GM12878 (cell line): Measurements from ENCODE around the gene CTNNA1. TPM values are rescaled to one million over a fixed set of nuclear protein-coding genes. Genes with fewer than 3 reads are reported as not detected.
A peak's percentile ranks its signal among the peaks of the same experiment; 100 is the strongest.

Source experiments
- ATAC-seq: fragments of 200-7000 bp; cut with Tn5 transposase; 3 replicates; pipeline ENCODE4 v1.9.1; 2020; ENCODE audit warnings: mild to moderate bottlenecking, moderate library complexity
- Bru-seq: library from RNA; stranded (reverse); fragments of 400-500 nt; gene quantifications from one replicate; lab custom pipeline; 2021; lab: Mats Ljungman, UMichigan
- BruChase-seq, 2 experiments: library from RNA; stranded (reverse); fragments of 400-500 nt; gene quantifications; one replicate each; lab custom pipeline; 2021; lab: Mats Ljungman, UMichigan
- BruUV-seq: library from RNA; stranded (reverse); fragments of 400-500 nt; replicated peaks from 2 replicates; lab custom pipeline; 2021; lab: Mats Ljungman, UMichigan
- CTCF ChIA-PET: fragments of 300-600 bp; sonication (Branson Sonifier 250); formaldehyde crosslinking; extraction: SDS; loops from one replicate; lab custom pipeline; 2021; ENCODE audit warnings: inconsistent platforms; lab: Yijun Ruan, JAX
- POLR2A ChIA-PET: fragments of 350-600 bp; formaldehyde crosslinking; extraction: SDS; loops from one replicate; lab custom pipeline; 2021; ENCODE audit warnings: inconsistent platforms; lab: Charles Lee
- RAD21 ChIA-PET: fragments of 300-600 bp; sonication (Branson Sonifier 250); formaldehyde crosslinking; loops from one replicate; lab custom pipeline; 2023; ENCODE audit warnings: antibody characterized with exemption; ENCODE audit not compliant: unreplicated experiment; lab: Charles Lee
- SMC1A ChIA-PET: fragments of 300-600 bp; sonication (Branson Sonifier 250); formaldehyde crosslinking; loops from one replicate; lab custom pipeline; 2023; ENCODE audit not compliant: unreplicated experiment, uncharacterized antibody; lab: Charles Lee
- DNase-seq: peaks from one replicate; pipeline ENCODE4 v3.0.0-alpha.2; 2011; ENCODE audit warnings: low read depth, low spot score
- FAIRE-seq: peaks from 3 replicates; lab custom pipeline; 2011; peaks lifted over from hg19 to GRCh38; lab: Jason Lieb, UNC
- H2AFZ ChIP-seq: 2 replicates; pipeline ENCODE4 v1.6.0; 2011; ENCODE audit warnings: low read depth, low read length, control low read depth; ENCODE audit not compliant: control insufficient read depth
- H3K27ac ChIP-seq: 2 replicates; pipeline ENCODE4 v1.5.1; 2011; ENCODE audit warnings: control low read depth; ENCODE audit not compliant: control insufficient read depth, insufficient read depth
- H3K27me3 ChIP-seq, 2 experiments: replicated peaks in 1 of 2; 2 replicates each; pipeline versions ENCODE4 v1.6.0 to v1.6.1; 2011; ENCODE audit warnings: low read length in 1 of 2; ENCODE audit not compliant: control insufficient read depth in 2 of 2, insufficient read depth in 2 of 2
- H3K36me3 ChIP-seq, 2 experiments: 2 replicates each; pipeline ENCODE4 v1.5.1; 2011; ENCODE audit warnings: low read length in 1 of 2; ENCODE audit not compliant: control insufficient read depth in 2 of 2, insufficient read depth in 2 of 2
- H3K4me1 ChIP-seq: 2 replicates; pipeline ENCODE4 v1.6.1; 2011; ENCODE audit warnings: mild to moderate bottlenecking, low read length, moderate library complexity, mixed read lengths; ENCODE audit not compliant: control insufficient read depth, insufficient read depth
- H3K4me2 ChIP-seq: 2 replicates; pipeline ENCODE4 v1.6.0; 2011; ENCODE audit warnings: control low read depth; ENCODE audit not compliant: control insufficient read depth, insufficient read depth
- H3K4me3 ChIP-seq: fragments of 200-600 bp; sonication (generic); 2 replicates; pipeline ENCODE4 v1.5.1; 2016
- H3K79me2 ChIP-seq: 2 replicates; pipeline ENCODE4 v1.6.0; 2011; ENCODE audit warnings: low read length; ENCODE audit not compliant: control insufficient read depth, insufficient read depth
- H3K9ac ChIP-seq: 2 replicates; pipeline ENCODE4 v1.8.0; 2011; ENCODE audit warnings: low read length, control low read depth, mixed read lengths; ENCODE audit not compliant: control insufficient read depth, insufficient read depth
- H3K9me3 ChIP-seq: replicated peaks from 3 replicates; pipeline ENCODE4 v1.5.1; 2011; ENCODE audit warnings: mild to moderate bottlenecking, low read length; ENCODE audit not compliant: control insufficient read depth, insufficient read depth
- H4K20me1 ChIP-seq: 2 replicates; pipeline ENCODE4 v1.6.0; 2011; ENCODE audit not compliant: control insufficient read depth, insufficient read depth
- GATAD2B ChIP-seq: fragments of 450-650 bp; conservative IDR thresholded peaks from 2 replicates; pipeline ENCODE4 v1.6.1; 2017; ENCODE audit warnings: low read depth, mild to moderate bottlenecking, moderate library complexity
- KDM1A ChIP-seq: fragments of 200-600 bp; sonication (generic); IDR thresholded peaks from 2 replicates; pipeline ENCODE4 v1.6.1; 2016; ENCODE audit warnings: borderline replicate concordance
- PAX8 ChIP-seq: fragments of 450-650 bp; IDR thresholded peaks from 2 replicates; pipeline ENCODE4 v1.6.1; 2017; ENCODE audit warnings: mild to moderate bottlenecking, moderate library complexity
- RAD51 ChIP-seq: fragments of 450-650 bp; IDR thresholded peaks from 2 replicates; pipeline ENCODE4 v1.6.1; 2016; ENCODE audit warnings: moderate library complexity, mild to moderate bottlenecking, inconsistent platforms
- RUNX3 ChIP-seq: IDR thresholded peaks from 2 replicates; pipeline ENCODE4 v1.6.1; 2012; ENCODE audit warnings: low read length, inconsistent platforms
- ZNF384 ChIP-seq: IDR thresholded peaks from 2 replicates; pipeline ENCODE4 v1.6.1; 2012; ENCODE audit warnings: low read depth, mild to moderate bottlenecking, low read length, improper control_type of control experiment, borderline replicate concordance
- WGBS: methylation state at CpG from one replicate; pipeline ENCODE4 v1.1.6; 2016; ENCODE audit warnings: low lambda C conversion rate; ENCODE audit not compliant: insufficient replicate concordance, insufficient coverage; ENCODE audit errors: missing lambda C conversion rate; 5-methylcytosine and 5-hydroxymethylcytosine counted together
- in situ Hi-C: fragments of 300-500 bp; cut with MboI; formaldehyde crosslinking; loops from 9 replicates; pipeline ENCODE4 v1.14.3; 2018; ENCODE audit warnings: mixed read lengths
- intact Hi-C: fragments of 100-400 bp; cut with micrococcal nuclease; formaldehyde crosslinking; loops from one replicate; pipeline ENCODE4 v1.14.2; 2022; ENCODE audit not compliant: unreplicated experiment
- long read RNA-seq, 2 experiments: library from polyadenylated mRNA; unstranded; transcript quantifications; one replicate each; pipeline ENCODE4 v2.0.0, GENCODE V29; 2019 to 2020
- polyA minus RNA-seq, 3 experiments: library from RNA; depleted of rRNA, polyadenylated mRNA; stranded (reverse); fragments of >200 nt; gene quantifications; 2 replicates each; pipeline ENCODE4 v1.2.3, GENCODE V29; 2011
- polyA plus RNA-seq, 11 experiments: library from polyadenylated mRNA; depleted of rRNA in 4 of 11; unstranded in 6 of 11; stranded (reverse) in 5 of 11; fragments of >200 nt; fragmentation: Nextera tagmentation in 4 of 11; fragmentation: Illumina TruSeq in 1 of 11; extraction: Ambion mirVana in 4 of 11; extraction: Trizol in 1 of 11; gene quantifications; 1 replicate in 1 of 11; 2 replicates in 10 of 11; pipeline versions ENCODE4 v1.2.1 to v1.2.3, GENCODE V29; 2011 to 2016; ENCODE audit warnings: inconsistent platforms in 2 of 11, missing spikeins in 2 of 11, low read depth in 1 of 11
- total RNA-seq, 4 experiments: library from RNA; depleted of rRNA in 3 of 4; stranded (reverse); fragments of >200 nt in 3 of 4; fragmentation: Illumina TruSeq in 1 of 4; extraction: Trizol in 1 of 4; gene quantifications; 2 replicates each; pipeline versions ENCODE4 v1.2.1 to v1.2.3, GENCODE V29; 2013 to 2021
- TF ChIP-seq, protein P1 (sequence below): IDR thresholded peaks from 2 replicates; pipeline ENCODE4 v1.6.1; 2012; ENCODE audit warnings: mild to moderate bottlenecking, low read depth, low read length
- TF ChIP-seq, protein P2 (sequence below): fragments of 450-650 bp; IDR thresholded peaks from 2 replicates; pipeline ENCODE4 v1.6.1; 2016; ENCODE audit warnings: mild to moderate bottlenecking

CTNNA1 gene, protein sequence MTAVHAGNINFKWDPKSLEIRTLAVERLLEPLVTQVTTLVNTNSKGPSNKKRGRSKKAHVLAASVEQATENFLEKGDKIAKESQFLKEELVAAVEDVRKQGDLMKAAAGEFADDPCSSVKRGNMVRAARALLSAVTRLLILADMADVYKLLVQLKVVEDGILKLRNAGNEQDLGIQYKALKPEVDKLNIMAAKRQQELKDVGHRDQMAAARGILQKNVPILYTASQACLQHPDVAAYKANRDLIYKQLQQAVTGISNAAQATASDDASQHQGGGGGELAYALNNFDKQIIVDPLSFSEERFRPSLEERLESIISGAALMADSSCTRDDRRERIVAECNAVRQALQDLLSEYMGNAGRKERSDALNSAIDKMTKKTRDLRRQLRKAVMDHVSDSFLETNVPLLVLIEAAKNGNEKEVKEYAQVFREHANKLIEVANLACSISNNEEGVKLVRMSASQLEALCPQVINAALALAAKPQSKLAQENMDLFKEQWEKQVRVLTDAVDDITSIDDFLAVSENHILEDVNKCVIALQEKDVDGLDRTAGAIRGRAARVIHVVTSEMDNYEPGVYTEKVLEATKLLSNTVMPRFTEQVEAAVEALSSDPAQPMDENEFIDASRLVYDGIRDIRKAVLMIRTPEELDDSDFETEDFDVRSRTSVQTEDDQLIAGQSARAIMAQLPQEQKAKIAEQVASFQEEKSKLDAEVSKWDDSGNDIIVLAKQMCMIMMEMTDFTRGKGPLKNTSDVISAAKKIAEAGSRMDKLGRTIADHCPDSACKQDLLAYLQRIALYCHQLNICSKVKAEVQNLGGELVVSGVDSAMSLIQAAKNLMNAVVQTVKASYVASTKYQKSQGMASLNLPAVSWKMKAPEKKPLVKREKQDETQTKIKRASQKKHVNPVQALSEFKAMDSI
- 151 and 155 TPM in 2 replicates for total RNA-seq (2013; cell fraction: nucleolus; rRNA removed)
- 91.5 and 101 TPM in 2 replicates for total RNA-seq (2014; rRNA removed)
- total RNA-seq (2014; rRNA removed; fragmentation: Illumina TruSeq; extraction: Trizol), result 84.9 and 85.4 TPM in 2 replicates
- total RNA-seq (2021), result 104 and 109 TPM in 2 replicates
- polyA plus RNA-seq (2011; ENCODE audit: low read depth), result 35.5 TPM
- 24.5 and 32.6 TPM in 2 replicates for polyA plus RNA-seq (2011; rRNA removed)
- polyA plus RNA-seq (2011; cell fraction: cytosol; rRNA removed), result 50.4 and 52.3 TPM in 2 replicates
- 46.6 and 67.1 TPM in 2 replicates for polyA plus RNA-seq (2011; cell fraction: nucleus; rRNA removed)
- polyA plus RNA-seq (2012), result 53.1 and 54.1 TPM in 2 replicates
- 85.3 and 88.3 TPM in 2 replicates for polyA plus RNA-seq (2014; fragmentation: Illumina TruSeq; extraction: Trizol)
- 10 to 100 TPM; 48.7 to 53.3 TPM for polyA plus RNA-seq (2014; fragmentation: Nextera tagmentation; extraction: Ambion mirVana)
- 62.1 and 65.5 TPM in 2 replicates for polyA plus RNA-seq (2014; rRNA removed)
- 10 to 100 TPM; 47.5 to 47.8 TPM for polyA plus RNA-seq (2016; fragmentation: Nextera tagmentation; extraction: Ambion mirVana)
- polyA minus RNA-seq (2011; rRNA and poly(A)+ RNA removed), result 41.9 and 53.4 TPM in 2 replicates
- 46.5 and 59.8 TPM in 2 replicates for polyA minus RNA-seq (2011; cell fraction: cytosol; rRNA and poly(A)+ RNA removed)
- 19.9 and 35.6 TPM in 2 replicates for polyA minus RNA-seq (2011; cell fraction: nucleus; rRNA and poly(A)+ RNA removed)
- percentile 76 among the genes with signal in this experiment for Bru-seq, nascent RNA
- percentile 79 among the genes with signal in this experiment for BruChase-seq, experiment 1, labeled RNA remaining after a 6-hour chase
- percentile 75 among the genes with signal in this experiment for BruChase-seq, experiment 2, labeled RNA remaining after a 2-hour chase
- long read RNA-seq, experiment 1, transcript CTNNA1-201 (18 exons, 3,756 nt), result major isoform, 28 of 36 reads
- long read RNA-seq, experiment 1, partial matches to known transcripts, result 8 of 36 reads
- long read RNA-seq, experiment 1, other reads (novel, unspliced or antisense), result 0 of 36 reads
- long read RNA-seq, experiment 2, transcript CTNNA1-201 (18 exons, 3,756 nt), result major isoform, 176 of 275 reads
- long read RNA-seq, experiment 2, partial matches to known transcripts, result 80 of 275 reads
- long read RNA-seq, experiment 2, other reads (novel, unspliced or antisense), result 13 of 275 reads

DNA sequence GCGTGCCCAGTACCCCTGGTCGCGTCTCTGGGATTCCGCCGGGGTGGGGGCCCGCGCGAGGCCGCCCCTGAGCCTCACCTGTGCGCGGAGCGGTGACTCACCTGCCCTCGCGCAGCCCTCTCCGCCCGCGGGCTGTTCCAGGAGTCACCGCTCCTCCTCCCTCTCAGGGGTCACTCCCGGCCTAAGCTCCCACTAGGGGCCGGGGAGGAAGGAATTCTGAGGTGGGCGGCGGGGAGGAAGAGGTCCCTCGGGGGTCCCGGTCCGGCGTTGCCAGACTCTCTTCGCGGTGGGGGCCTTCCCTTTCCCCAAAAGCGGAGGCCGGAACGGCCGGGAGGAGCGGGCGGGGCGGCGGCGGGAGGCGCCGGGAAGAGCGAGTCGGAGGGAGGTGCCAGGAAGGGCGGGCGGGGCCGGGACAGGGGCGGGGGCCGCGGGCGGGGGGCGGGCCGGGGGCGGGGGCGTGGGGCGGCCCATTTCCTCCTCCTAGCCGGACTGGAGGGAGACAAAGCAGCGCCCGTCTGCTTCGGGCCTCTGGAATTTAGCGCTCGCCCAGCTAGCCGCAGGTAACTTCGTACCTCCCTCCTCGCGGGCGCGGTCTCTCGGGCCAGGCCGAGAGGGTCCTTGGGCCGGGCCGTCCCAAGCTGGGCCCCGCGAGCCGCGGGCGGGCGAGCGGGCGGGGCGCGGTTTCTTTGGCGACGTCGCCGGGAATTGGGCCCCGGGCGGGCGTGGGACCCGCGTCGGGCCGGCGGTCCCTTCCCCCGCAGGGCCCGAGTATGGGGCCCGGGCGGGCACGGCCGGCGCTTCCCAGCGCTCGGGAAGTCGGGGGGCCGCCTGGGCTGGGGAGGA, at the start of gene CTNNA1:
Gene CTNNA1 (plus strand): TSS at position 475 of the 843 bp plus-strand sequence. CDS start 28,500 bp downstream, outside the sequence.
- Histone ChIP-seq H3K9me3 (no peaks in the 10 kb centered on the region; the same call in 1 of the 3 replicates), H3K4me2 (peak within 1 kb of the TSS; percentile 78), H3K27ac (peak within 1 kb of the TSS; percentile 67), H4K20me1 (no peaks in the 10 kb centered on the region), H3K27me3 (no peaks in the 10 kb centered on the region; a peak in 1 of 4 replicates), H2AFZ (peak within 1 kb of the TSS; percentile 86), H3K4me3 (peak within 1 kb of the TSS; percentile 97), H3K79me2 (peaks cover 37% of the 10 kb centered on the region), H3K4me1 (peaks cover 8% of the 10 kb centered on the region; the same call in 1 of the 2 replicates), H3K36me3 (no peaks in the 10 kb centered on the region), H3K9ac (peak within 1 kb of the TSS; percentile 79)
- in situ Hi-C loops (no loop called here), intact Hi-C loops (no loop called here)
- ATAC-seq, result peak; percentile 68
- no peak for DNase-seq
- BruUV-seq, result no TSS peak
- ChIA-PET SMC1A (interaction anchor here (1.5 kb wide), 1 partner anchor 10 kb away, joined by 4 read pairs; no protein-coding TSS in a partner anchor), CTCF (interaction anchor here (0.6 to 1.1 kb wide), 2 partner anchors 20 to 37 kb away, joined by 3 read pairs; no protein-coding TSS in a partner anchor), RAD21 (interaction anchor here (0.6 kb wide), 1 partner anchor 1074 kb away, joined by 3 read pairs; no protein-coding TSS in a partner anchor), POLR2A (interaction anchor here (0.6 to 1.5 kb wide), 3 partner anchors 18 to 307 kb away, joined by 3 to 7 read pairs (median 4); no protein-coding TSS in a partner anchor)
- FAIRE-seq, result no peak
- WGBS, result 0% methylated on average over 16 of the region's 102 CpGs
- TF ChIP-seq RUNX3 (no peak), PAX8 (no peak), RAD51 (no peak), KDM1A (no peak), GATAD2B (no peak; the same call in 1 of the 2 replicates), ZNF384 (no peak)
- TF ChIP-seq, protein P1, sequence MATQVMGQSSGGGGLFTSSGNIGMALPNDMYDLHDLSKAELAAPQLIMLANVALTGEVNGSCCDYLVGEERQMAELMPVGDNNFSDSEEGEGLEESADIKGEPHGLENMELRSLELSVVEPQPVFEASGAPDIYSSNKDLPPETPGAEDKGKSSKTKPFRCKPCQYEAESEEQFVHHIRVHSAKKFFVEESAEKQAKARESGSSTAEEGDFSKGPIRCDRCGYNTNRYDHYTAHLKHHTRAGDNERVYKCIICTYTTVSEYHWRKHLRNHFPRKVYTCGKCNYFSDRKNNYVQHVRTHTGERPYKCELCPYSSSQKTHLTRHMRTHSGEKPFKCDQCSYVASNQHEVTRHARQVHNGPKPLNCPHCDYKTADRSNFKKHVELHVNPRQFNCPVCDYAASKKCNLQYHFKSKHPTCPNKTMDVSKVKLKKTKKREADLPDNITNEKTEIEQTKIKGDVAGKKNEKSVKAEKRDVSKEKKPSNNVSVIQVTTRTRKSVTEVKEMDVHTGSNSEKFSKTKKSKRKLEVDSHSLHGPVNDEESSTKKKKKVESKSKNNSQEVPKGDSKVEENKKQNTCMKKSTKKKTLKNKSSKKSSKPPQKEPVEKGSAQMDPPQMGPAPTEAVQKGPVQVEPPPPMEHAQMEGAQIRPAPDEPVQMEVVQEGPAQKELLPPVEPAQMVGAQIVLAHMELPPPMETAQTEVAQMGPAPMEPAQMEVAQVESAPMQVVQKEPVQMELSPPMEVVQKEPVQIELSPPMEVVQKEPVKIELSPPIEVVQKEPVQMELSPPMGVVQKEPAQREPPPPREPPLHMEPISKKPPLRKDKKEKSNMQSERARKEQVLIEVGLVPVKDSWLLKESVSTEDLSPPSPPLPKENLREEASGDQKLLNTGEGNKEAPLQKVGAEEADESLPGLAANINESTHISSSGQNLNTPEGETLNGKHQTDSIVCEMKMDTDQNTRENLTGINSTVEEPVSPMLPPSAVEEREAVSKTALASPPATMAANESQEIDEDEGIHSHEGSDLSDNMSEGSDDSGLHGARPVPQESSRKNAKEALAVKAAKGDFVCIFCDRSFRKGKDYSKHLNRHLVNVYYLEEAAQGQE, result no peak
- TF ChIP-seq, protein P2, sequence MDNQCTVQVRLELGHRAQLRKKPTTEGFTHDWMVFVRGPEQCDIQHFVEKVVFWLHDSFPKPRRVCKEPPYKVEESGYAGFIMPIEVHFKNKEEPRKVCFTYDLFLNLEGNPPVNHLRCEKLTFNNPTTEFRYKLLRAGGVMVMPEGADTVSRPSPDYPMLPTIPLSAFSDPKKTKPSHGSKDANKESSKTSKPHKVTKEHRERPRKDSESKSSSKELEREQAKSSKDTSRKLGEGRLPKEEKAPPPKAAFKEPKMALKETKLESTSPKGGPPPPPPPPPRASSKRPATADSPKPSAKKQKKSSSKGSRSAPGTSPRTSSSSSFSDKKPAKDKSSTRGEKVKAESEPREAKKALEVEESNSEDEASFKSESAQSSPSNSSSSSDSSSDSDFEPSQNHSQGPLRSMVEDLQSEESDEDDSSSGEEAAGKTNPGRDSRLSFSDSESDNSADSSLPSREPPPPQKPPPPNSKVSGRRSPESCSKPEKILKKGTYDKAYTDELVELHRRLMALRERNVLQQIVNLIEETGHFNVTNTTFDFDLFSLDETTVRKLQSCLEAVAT, result peak; percentile 27; the same call in 1 of the 2 replicates
